Effector memory CD4-positive, alpha-beta T cell (primary cell): Measurements from ENCODE around the gene TRPV5.

Experiments used
- DNase-seq, 3 donors: peaks; one replicate each; pipeline ENCODE4 v3.0.0-alpha.2; 2020
- H3K27ac ChIP-seq: 2 replicates; pipeline ENCODE4 v1.7.0; 2013; ENCODE audit warnings: mild to moderate bottlenecking, low read length, moderate library complexity; ENCODE audit not compliant: insufficient read depth, poor library complexity, severe bottlenecking
- H3K27me3 ChIP-seq: replicated peaks from 2 replicates; pipeline ENCODE4 v1.7.0; 2013; ENCODE audit warnings: mild to moderate bottlenecking, low read length; ENCODE audit not compliant: insufficient read depth, control insufficient read depth, poor library complexity, severe bottlenecking
- H3K36me3 ChIP-seq: 2 replicates; pipeline ENCODE4 v1.7.0; 2013; ENCODE audit warnings: mild to moderate bottlenecking, low read length, moderate library complexity; ENCODE audit not compliant: control insufficient read depth, insufficient read depth
- H3K4me1 ChIP-seq: 2 replicates; pipeline ENCODE4 v1.7.0; 2013; ENCODE audit warnings: low read length, mild to moderate bottlenecking; ENCODE audit not compliant: control insufficient read depth, insufficient read depth, poor library complexity, severe bottlenecking
- H3K4me3 ChIP-seq: 2 replicates; pipeline ENCODE4 v1.7.0; 2013; ENCODE audit warnings: low read length, low read depth, mild to moderate bottlenecking; ENCODE audit not compliant: insufficient read depth, poor library complexity, severe bottlenecking
- H3K9me3 ChIP-seq: 2 replicates; pipeline ENCODE4 v1.7.0; 2013; ENCODE audit warnings: mild to moderate bottlenecking, low read length, moderate library complexity; ENCODE audit not compliant: control insufficient read depth

The TRPV5 gene

DNA sequence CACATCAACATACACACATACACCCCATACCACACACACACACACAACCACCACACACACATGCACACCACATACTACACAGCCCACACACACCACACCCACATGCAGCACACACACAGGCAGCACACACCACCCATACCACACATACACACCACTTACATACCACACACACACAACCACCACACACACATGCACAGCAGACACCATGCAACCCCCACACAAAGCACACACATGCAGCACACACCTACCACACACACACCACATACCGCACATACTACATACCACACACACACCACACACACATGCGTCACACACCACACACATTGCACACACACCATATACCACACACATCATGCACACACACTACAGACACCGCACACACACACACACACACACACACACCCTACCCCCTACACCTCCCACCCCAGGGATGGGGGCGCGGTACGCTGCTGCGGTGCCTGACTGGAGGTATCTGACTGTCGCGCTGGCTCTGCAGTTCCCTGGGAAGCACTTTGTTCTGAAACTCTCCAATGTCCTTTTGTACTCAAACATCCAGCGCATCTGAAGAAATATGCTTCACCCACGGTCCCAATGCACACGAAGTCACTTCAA, 42.6 kb downstream of the TRPV5 start:
- Histone ChIP-seq H3K9me3 (no peaks in the 10 kb centered on the region), H3K27ac (no peak overlapping the region), H3K27me3 (no peaks in the 10 kb centered on the region), H3K4me1 (no peaks in the 10 kb centered on the region), H3K4me3 (no peak overlapping the region), H3K36me3 (no peaks in the 10 kb centered on the region)
- no peak for DNase-seq

DNA sequence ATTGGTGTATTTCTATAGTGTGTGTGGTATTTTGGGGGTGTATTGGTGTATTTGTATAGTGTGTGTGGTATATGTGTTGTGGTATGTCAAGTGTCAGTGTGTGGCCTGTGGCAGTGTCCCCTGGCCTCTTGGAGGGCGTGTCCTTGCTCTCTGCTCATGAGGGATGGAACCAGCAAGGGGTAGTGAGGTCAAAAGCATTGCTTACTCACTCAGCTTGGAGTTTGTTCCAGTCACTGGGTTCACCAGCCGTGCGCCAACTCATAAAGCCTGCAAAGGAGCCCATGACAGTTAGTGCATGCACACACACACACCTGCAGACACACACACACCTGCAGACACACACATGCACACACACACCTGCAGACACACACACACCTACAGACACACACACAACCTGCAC, 43.7 kb downstream of the TRPV5 start:
- H3K4me1 ChIP-seq: no peaks in the 10 kb centered on the region
- DNase-seq: no peak
- no peaks in the 10 kb centered on the region for H3K36me3 ChIP-seq
- no peaks in the 10 kb centered on the region for H3K9me3 ChIP-seq
- no peak overlapping the region for H3K4me3 ChIP-seq
- no peaks in the 10 kb centered on the region for H3K27me3 ChIP-seq
- no peak overlapping the region for H3K27ac ChIP-seq

GRCh38 chr7:142887282-142888015, 46.1 kb downstream of the TRPV5 start:
- Histone ChIP-seq H3K4me1 (no peaks in the 10 kb centered on the region), H3K36me3 (no peaks in the 10 kb centered on the region), H3K4me3 (no peak overlapping the region), H3K27me3 (no peaks in the 10 kb centered on the region), H3K27ac (no peak overlapping the region), H3K9me3 (no peaks in the 10 kb centered on the region)
- DNase-seq: no peak

DNA sequence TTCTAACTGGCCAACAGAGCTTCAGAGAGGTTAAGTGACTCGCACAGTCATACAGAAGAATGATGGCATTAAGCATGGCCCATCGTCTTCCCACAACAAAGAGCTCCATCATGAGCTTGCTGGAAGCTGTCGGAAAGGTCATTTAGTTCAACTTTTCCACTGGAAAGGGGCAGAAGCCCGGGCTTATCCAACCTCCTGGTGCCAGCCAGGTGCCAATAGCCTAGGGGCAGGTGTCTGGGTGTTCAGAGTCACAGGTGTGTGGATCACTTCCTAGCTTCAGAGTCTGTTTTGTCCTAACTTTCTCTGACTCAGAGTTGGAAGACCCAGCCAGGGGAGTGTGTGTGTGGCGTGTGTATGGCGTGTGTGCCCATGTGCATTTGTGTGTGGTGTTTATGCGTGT, 46.7 kb downstream of the TRPV5 start:
- Histone ChIP-seq H3K9me3 (no peaks in the 10 kb centered on the region), H3K4me1 (no peaks in the 10 kb centered on the region), H3K36me3 (no peaks in the 10 kb centered on the region), H3K4me3 (no peak overlapping the region), H3K27ac (no peak overlapping the region), H3K27me3 (no peaks in the 10 kb centered on the region)
- no peak for DNase-seq

DNA sequence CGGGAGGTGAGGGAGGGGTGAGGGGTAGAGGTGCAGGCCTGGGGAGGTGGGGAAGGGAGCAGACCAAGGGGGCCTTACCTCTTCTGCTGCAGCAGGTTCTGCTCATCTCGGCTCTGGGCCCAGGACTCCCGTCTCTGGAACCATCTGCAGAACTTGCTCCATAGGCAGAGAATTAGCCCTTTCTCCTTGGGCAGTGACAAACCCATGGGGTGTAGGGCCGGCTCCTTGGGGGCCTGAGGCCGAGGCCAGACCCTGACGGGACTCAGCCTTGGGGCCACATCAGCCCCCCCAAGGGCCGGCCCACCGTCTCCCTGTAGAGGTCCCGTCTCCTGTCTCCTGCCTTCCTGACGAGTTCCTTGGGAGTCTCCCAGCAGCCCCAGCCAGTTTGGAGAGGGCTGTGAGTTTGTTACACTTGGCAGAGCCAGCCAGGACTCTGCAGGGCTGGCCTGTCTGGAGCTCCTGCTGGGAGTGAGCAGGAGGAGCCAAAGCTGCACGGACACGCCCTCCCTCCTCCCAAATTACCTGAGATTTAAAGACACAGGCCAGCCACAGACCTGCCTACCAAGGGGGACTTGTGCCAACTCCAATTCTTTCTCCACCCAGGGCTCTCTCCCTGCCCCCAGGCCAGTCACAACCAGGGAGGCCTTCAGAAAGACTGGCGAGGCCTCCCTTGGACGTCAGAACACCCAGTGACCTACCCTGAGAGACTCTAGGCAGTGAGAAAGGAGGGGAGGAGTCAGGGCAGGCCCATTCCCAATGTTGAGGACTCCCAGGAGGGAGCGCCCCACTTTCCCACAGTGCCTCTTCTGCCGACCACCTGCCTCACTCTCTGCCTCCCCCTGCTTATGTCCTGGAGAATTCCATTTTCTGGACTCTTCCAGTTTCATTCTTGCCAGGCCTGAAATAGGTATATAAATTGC, 48.0 kb downstream of the TRPV5 start, which contains the start of gene TRPV6:
TSS of gene TRPV6 (minus strand) at position 435 of the 920 bp plus-strand sequence.
- no peak for DNase-seq
- H3K9me3 ChIP-seq: no peaks in the 10 kb centered on the region
- no peaks in the 10 kb centered on the region for H3K4me1 ChIP-seq
- H3K27ac ChIP-seq: no peak within 1 kb of the TSS
- H3K36me3 ChIP-seq: no peaks in the 10 kb centered on the region
- no peak within 1 kb of the TSS for H3K4me3 ChIP-seq
- no peaks in the 10 kb centered on the region for H3K27me3 ChIP-seq

GRCh38 chr7:142884286-142884640, 49.3 kb downstream of the TRPV5 start:
- Histone ChIP-seq H3K9me3 (no peaks in the 10 kb centered on the region), H3K36me3 (no peaks in the 10 kb centered on the region), H3K4me3 (no peak overlapping the region), H3K27me3 (no peaks in the 10 kb centered on the region), H3K27ac (no peak overlapping the region), H3K4me1 (no peaks in the 10 kb centered on the region)
- no peak for DNase-seq

- Histone ChIP-seq H3K27ac (no peak overlapping the region), H3K27me3 (no peaks in the 10 kb centered on the region), H3K9me3 (no peaks in the 10 kb centered on the region), H3K4me1 (no peaks in the 10 kb centered on the region), H3K36me3 (no peaks in the 10 kb centered on the region), H3K4me3 (no peak overlapping the region)
- DNase-seq: no peak
These were observed 49.8 kb downstream of the TRPV5 start for GRCh38 chr7:142883571-142884285.

GRCh38 chr7:142883145-142883544, 50.4 kb downstream of the TRPV5 start:
- Histone ChIP-seq H3K27ac (no peak overlapping the region), H3K4me1 (no peaks in the 10 kb centered on the region), H3K27me3 (no peaks in the 10 kb centered on the region), H3K9me3 (no peaks in the 10 kb centered on the region), H3K4me3 (no peak overlapping the region), H3K36me3 (no peaks in the 10 kb centered on the region)
- DNase-seq: no peak

DNA sequence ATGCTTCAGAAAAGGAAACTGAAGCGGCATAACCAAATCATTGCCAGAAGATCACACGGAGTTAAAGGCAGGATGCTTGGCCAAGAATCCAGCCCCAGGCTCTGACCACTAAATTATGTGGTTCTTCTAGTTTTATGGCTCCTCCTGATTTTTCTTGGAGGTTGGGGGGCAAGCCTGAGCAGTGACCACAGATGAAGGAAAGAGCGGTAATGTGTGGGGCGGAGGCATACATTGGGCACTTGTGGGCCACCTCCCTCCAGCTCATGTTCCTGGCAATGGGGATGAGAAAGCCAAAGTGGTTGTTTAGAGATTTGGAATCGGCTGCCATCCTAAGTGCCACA, 51.2 kb downstream of the TRPV5 start:
- no peak for DNase-seq
- Histone ChIP-seq H3K9me3 (no peaks in the 10 kb centered on the region), H3K27me3 (no peaks in the 10 kb centered on the region), H3K36me3 (no peaks in the 10 kb centered on the region), H3K27ac (no peak overlapping the region), H3K4me1 (no peaks in the 10 kb centered on the region), H3K4me3 (no peak overlapping the region)
